ENCODE data around the gene TEX264.

Gene TEX264

DNA sequence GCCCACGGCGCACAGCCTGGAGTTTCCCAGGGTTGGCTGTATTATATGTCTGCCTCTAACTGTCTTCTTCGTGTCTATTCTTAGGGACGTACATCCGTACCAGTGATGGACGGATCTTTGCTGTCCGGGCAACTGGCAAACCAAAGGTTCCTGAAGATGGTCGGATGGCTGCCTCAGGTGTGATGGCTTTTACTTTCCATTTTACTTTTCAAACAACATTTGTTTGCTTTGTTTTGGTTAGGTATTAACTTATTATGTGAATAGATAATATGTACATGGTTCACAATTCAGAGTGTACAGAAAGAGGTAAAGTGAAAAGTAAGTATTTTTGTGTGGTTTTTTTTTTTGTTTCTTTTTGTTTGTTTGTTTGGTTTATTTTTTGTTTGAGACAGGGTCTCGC is 11.1 kb upstream of the TEX264 start:
- H3K4me1 ChIP-seq (ENCODE audit: insufficient read depth, low read length) = no peaks in the 10 kb centered on the region
- H3K27me3 ChIP-seq (ENCODE audit: insufficient read depth, low read length) = no peaks in the 10 kb centered on the region
- no peak overlapping the region for H3K4me3 ChIP-seq (ENCODE audit: low read length)
- peaks cover 74% of the 10 kb centered on the region for H3K36me3 ChIP-seq (ENCODE audit: insufficient read depth, low read depth, low read length)
- no peak overlapping the region for H3K9ac ChIP-seq (ENCODE audit: low read depth, low read length)
- H3K27ac ChIP-seq (ENCODE audit: low read length) = no peak overlapping the region
- no peaks in the 10 kb centered on the region for H3K9me3 ChIP-seq (ENCODE audit: insufficient read depth, low read depth, low read length)

DNA sequence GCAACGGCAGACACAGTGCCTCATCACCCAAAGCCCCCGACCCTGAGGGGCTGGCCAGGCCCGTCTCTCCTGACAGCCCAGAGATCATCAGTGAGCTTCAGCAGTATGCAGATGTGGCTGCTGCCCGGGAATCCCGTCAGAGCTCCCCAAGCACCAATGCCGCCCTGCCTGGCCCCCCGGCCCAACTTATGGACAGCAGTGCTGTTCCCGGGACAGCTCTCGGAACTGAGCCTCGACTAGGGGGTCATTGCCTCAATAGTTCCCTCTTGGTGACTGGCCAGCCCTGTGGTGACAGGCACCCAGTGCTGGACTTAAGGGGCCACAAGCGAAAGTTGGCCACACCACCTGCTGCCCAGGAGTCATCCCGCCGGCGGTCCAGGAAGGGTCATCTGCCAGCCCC is 8.6 kb upstream of the TEX264 start:
- no peaks in the 10 kb centered on the region for H3K27me3 ChIP-seq (ENCODE audit: insufficient read depth, low read length)
- H3K4me3 ChIP-seq (ENCODE audit: low read length) = no peak overlapping the region
- peaks cover 53% of the 10 kb centered on the region for H3K36me3 ChIP-seq (ENCODE audit: insufficient read depth, low read depth, low read length)
- H3K27ac ChIP-seq (ENCODE audit: low read length) = no peak overlapping the region
- H3K4me1 ChIP-seq (ENCODE audit: insufficient read depth, low read length) = no peaks in the 10 kb centered on the region
- no peak overlapping the region for H3K9ac ChIP-seq (ENCODE audit: low read depth, low read length)
- H3K9me3 ChIP-seq (ENCODE audit: insufficient read depth, low read depth, low read length) = no peaks in the 10 kb centered on the region

DNA sequence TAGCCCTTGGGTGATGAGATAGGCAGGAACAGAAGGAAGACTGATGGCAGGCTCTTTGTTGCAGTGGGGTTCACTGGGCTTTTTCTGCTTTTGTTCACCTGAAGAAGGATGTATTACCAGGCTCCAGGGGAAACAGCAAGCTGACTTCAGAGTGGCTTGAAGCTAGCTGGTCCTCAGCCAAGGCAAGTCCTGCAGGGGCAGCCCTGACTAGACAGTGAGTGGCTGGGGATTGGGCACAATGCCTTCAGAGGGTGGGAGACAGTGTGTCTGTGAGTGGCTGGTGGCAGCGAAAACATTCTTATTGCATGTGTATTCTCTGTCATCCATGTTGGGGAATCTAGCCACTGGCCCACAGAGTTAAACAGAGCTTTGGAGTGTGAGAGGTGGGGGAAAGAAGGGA is 2.3 kb upstream of the TEX264 start:
- Histone ChIP-seq H3K9ac (ENCODE audit: low read depth, low read length) (peak overlapping the region; percentile 37; the same call in 1 of the 2 replicates), H3K4me3 (ENCODE audit: low read length) (no peak overlapping the region), H3K27me3 (ENCODE audit: insufficient read depth, low read length) (peaks cover 9% of the 10 kb centered on the region; the same call in 1 of the 2 replicates), H3K36me3 (ENCODE audit: insufficient read depth, low read depth, low read length) (peaks cover under 1% of the 10 kb centered on the region; the same call in 1 of the 2 replicates), H3K9me3 (ENCODE audit: insufficient read depth, low read depth, low read length) (no peaks in the 10 kb centered on the region), H3K4me1 (ENCODE audit: insufficient read depth, low read length) (peaks cover 9% of the 10 kb centered on the region), H3K27ac (ENCODE audit: low read length) (no peak overlapping the region)

DNA sequence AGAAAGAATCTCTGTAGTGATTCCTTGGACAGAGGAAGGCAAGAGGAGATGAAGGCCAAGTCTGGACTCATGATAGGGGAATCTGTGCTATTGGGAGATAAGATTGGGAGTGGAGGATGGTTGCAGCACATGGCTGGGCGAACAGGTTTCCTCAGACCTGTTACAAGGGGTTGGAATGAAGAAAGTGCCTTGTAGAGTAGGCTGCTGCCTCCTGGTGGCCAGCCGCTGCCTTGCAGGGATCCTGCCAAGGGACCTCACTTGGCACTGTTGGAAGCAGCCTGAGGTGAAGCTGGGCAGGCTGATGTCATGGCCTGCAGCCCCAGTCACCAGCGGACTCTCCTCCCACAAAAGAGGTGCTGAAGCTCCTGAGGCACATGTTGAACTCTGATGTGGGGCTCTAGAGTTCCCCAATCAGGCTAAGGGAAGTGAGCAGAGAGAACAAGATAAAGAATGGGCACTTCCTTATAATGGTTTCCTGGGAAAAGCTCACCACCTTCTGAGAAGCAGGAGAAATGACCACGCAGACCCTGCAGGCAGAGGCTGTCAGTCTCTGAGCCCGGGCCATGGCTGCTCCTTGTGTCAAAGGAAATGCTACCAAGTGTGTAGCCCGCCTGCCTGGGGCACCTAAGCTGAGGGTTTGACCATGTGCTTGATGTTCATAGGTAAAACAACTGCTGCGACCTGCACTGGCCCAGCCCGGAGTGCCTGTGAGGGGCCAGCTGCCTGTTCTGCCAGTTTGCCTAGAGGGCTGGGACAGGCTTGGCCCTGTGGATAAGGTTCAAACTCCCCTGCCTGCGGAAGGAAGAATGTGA is 1.6 kb upstream of the TEX264 start:
- Histone ChIP-seq H3K36me3 (ENCODE audit: insufficient read depth, low read depth, low read length) (no peaks in the 10 kb centered on the region), H3K9ac (ENCODE audit: low read depth, low read length) (peak overlapping the region; percentile 37; the same call in 1 of the 2 replicates), H3K27me3 (ENCODE audit: insufficient read depth, low read length) (peaks cover 9% of the 10 kb centered on the region; the same call in 1 of the 2 replicates), H3K4me1 (ENCODE audit: insufficient read depth, low read length) (peaks cover 9% of the 10 kb centered on the region), H3K9me3 (ENCODE audit: insufficient read depth, low read depth, low read length) (no peaks in the 10 kb centered on the region), H3K27ac (ENCODE audit: low read length) (no peak overlapping the region), H3K4me3 (ENCODE audit: low read length) (no peak overlapping the region)

DNA sequence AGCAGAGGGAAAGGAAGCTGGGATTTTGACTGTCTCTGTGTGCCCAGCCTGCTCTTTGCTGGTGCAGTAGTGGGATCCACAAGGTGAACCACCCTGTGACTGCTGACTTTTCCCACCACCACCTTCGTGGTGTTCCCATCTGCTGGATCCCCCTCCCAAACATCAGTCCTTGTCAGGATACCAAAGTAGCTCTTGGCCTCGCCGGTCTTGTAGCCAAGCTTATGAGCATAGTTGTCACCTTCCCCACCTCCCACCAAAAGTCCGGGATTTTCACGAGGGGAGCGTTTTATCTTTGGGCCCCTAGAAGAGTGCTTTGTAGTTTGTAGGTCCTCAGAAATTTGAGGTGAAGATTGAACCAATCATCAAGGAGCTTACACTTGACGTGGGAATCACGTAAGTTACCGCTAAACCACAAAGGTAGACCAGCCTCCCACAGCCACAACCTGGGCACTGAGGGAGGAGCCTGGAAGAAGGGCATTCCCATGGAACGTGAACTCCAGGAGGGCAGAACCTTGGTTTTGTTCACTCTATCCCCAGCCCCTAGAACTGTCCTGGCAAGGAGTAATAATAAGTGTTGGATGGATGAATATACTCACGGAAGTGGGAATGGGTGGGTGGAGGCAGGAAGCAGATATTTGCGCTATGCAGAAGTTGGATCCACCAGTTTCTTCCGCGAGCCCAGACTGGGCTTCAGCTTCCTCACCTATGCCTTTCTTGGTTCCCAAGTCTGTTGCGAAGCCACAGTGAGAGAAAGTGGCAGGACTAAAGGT is 814 bp upstream of the TEX264 start:
- no peaks in the 10 kb centered on the region for H3K9me3 ChIP-seq (ENCODE audit: insufficient read depth, low read depth, low read length)
- peaks cover 9% of the 10 kb centered on the region for H3K4me1 ChIP-seq (ENCODE audit: insufficient read depth, low read length)
- no peak overlapping the region for H3K27ac ChIP-seq (ENCODE audit: low read length)
- H3K27me3 ChIP-seq (ENCODE audit: insufficient read depth, low read length) = peaks cover 9% of the 10 kb centered on the region; the same call in 1 of the 2 replicates
- no peaks in the 10 kb centered on the region for H3K36me3 ChIP-seq (ENCODE audit: insufficient read depth, low read depth, low read length)
- peak overlapping the region; percentile 80; the same call in 1 of the 2 replicates for H3K9ac ChIP-seq (ENCODE audit: low read depth, low read length)
- H3K4me3 ChIP-seq (ENCODE audit: low read length) = peak overlapping the region; percentile 86

DNA sequence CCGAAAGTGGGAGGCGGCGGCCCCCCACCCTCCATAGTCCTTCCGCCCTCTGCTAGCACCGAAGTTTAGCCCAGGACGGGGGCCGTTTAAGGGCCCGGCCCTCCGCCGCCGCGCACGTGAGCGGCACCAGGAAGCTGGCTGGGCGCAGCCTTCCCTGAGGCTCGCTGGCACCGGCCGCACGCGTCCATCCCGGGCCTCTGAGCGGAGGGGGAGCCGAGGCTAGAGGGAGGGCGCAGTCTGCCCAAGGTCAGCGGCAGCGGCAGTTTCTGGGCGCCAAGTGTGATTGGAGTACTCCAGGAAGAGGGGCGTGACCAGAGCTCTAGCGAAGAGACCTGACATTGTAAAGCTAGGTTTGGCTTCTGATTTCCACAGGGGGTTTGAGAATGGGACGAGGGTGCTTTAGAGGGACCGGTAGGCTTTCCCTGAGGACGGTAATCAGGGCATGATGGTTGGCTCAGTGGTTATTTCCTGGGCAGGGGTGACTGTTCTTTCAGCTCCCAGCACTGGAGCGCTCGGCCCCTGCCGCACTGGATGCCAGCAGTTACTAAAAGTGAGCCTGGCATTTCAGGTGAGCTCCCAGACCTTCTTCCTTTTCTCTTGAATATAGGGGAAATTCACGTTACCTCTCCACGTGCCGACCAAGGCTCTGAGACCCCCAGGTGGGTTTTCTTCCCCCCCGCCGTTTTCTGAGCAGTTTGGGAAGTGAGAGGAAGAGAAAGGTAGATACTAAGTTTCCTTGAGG is 853 bp downstream of the TEX264 start:
- no peak overlapping the region for H3K27ac ChIP-seq (ENCODE audit: low read length)
- no peaks in the 10 kb centered on the region for H3K36me3 ChIP-seq (ENCODE audit: insufficient read depth, low read depth, low read length)

DNA sequence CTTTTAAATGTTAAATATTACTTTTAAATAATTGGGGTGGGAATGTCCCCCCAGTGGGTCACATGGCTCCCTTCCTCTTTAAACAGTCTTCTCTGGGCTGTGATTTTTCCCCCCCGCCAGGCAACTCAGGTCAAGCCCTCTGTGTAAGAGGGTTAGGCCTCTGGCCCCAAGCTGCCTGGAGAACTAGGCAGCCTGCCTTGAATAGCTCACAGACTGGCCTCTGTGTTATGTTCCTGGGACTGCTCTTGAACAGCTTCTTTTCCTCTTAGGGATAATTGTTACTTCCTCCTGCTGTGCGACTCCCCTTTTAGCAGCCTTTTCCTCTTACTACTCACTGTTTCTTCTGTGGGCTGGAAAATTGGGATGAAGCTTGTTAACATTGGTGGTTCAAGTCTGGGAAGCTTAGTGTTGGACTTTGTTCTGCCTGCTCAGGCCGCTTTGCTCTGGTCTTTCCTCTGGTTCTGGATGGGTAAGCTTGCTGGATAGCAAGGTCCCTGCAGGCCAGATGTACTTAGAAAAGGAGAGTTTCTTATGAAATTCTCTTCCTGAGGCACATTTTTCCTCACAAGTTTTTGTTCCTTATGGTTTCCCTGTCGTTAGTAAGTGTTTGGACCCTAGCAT is 2.2 kb downstream of the TEX264 start:
- H3K9ac ChIP-seq (ENCODE audit: low read depth, low read length) = no peak overlapping the region
- H3K36me3 ChIP-seq (ENCODE audit: insufficient read depth, low read depth, low read length) = no peaks in the 10 kb centered on the region
- peaks cover 9% of the 10 kb centered on the region for H3K4me1 ChIP-seq (ENCODE audit: insufficient read depth, low read length)
- H3K9me3 ChIP-seq (ENCODE audit: insufficient read depth, low read depth, low read length) = no peaks in the 10 kb centered on the region
- peaks cover 9% of the 10 kb centered on the region; the same call in 1 of the 2 replicates for H3K27me3 ChIP-seq (ENCODE audit: insufficient read depth, low read length)
- no peak overlapping the region for H3K27ac ChIP-seq (ENCODE audit: low read length)
- no peak overlapping the region for H3K4me3 ChIP-seq (ENCODE audit: low read length)

More for the DNA sequence above, 853 bp downstream of the TEX264 start:
- H3K4me3 ChIP-seq (ENCODE audit: low read length) = peak overlapping the region; percentile 86
- peaks cover 9% of the 10 kb centered on the region; the same call in 1 of the 2 replicates for H3K27me3 ChIP-seq (ENCODE audit: insufficient read depth, low read length)
- no peaks in the 10 kb centered on the region for H3K9me3 ChIP-seq (ENCODE audit: insufficient read depth, low read depth, low read length)
- peak overlapping the region; percentile 80 for H3K9ac ChIP-seq (ENCODE audit: low read depth, low read length)
- peaks cover 9% of the 10 kb centered on the region for H3K4me1 ChIP-seq (ENCODE audit: insufficient read depth, low read length)

DNA sequence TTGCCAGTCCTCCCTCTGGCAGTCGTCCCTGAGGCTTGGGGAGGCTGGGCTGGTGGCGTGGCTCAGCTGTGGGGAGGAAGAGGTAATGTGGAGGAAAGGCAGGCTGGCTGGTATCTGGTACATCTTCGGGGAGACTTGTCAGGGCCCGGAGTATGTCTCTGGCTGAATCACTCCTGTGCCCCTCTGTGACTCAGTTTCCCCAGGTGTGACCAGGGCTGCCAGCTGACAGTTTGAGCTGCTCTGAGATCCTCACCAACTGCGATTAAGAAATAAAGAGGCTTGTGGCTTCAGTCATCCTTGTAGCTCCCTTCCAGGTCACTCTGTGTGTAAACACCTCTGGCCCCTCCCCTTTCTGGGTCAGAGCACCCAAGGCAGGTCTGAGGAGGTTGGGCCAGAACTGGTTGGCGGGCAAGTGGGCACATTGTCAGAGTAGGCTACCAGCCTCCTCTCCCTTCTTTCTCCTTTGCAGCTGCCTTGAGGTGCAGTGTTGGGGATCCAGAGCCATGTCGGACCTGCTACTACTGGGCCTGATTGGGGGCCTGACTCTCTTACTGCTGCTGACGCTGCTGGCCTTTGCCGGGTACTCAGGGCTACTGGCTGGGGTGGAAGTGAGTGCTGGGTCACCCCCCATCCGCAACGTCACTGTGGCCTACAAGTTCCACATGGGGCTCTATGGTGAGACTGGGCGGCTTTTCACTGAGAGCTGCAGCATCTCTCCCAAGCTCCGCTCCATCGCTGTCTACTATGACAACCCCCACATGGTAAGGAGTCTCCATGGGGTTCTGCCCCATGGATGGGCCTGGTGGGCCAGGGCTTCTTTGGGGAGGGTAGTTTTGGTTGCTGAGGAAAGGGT is 3.0 kb downstream of the TEX264 start:
- Histone ChIP-seq H3K9ac (ENCODE audit: low read depth, low read length) (no peak overlapping the region), H3K27ac (ENCODE audit: low read length) (no peak overlapping the region), H3K4me3 (ENCODE audit: low read length) (no peak overlapping the region), H3K4me1 (ENCODE audit: insufficient read depth, low read length) (peaks cover 6% of the 10 kb centered on the region), H3K9me3 (ENCODE audit: insufficient read depth, low read depth, low read length) (no peaks in the 10 kb centered on the region), H3K36me3 (ENCODE audit: insufficient read depth, low read depth, low read length) (no peaks in the 10 kb centered on the region), H3K27me3 (ENCODE audit: insufficient read depth, low read length) (peaks cover 9% of the 10 kb centered on the region; the same call in 1 of the 2 replicates)

DNA sequence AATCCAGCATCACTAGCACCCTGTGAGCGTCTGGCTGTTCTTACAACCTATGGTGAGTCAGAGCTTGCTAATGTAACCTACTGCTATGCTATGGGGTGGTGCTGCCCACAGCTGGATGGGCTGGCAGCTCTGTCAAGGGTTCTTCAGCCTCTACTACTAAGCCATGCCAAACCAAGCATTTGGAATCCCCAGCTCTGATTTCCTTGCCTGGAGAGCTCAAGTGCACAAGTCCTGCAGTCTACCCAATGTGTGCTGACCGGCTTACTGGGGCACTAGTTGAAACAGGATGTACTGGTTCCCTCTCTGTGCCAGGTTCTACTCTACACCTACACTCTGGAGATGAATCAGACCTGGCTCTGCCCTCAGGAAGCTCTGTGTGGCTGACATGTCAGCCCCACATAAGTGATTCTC is 4.2 kb downstream of the TEX264 start:
- Histone ChIP-seq H3K27ac (ENCODE audit: low read length) (no peak overlapping the region), H3K4me1 (ENCODE audit: insufficient read depth, low read length) (peaks cover 4% of the 10 kb centered on the region; the same call in 1 of the 2 replicates), H3K27me3 (ENCODE audit: insufficient read depth, low read length) (peaks cover 7% of the 10 kb centered on the region; the same call in 1 of the 2 replicates), H3K9ac (ENCODE audit: low read depth, low read length) (no peak overlapping the region), H3K36me3 (ENCODE audit: insufficient read depth, low read depth, low read length) (no peaks in the 10 kb centered on the region), H3K9me3 (ENCODE audit: insufficient read depth, low read depth, low read length) (no peaks in the 10 kb centered on the region), H3K4me3 (ENCODE audit: low read length) (no peak overlapping the region)

DNA sequence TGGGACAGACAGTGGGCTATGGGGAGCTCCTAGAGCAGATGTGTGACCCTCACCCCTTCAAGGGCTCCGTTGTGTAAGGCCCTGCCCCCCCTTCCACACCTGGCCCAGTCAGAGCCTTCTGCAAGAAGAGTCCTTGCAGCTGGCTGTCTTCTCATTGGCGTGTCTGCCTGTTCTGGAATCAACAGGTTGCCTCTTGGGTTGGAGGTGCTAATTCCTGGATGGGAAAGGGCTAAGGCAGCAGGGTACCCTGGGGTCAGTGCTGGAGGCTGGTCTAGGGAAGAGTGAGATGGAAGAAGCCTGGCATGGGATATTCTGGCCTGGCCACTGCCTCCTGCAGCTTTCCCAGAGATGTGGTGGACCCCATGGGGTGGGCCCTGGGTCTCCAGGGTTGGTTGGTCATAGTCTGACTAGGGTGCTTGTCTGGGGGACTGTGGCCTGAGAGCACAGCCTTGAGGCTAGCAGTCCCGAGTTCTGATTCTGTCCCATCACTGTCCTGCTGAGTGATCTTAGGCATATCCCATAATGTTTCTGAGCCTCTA is 5.1 kb downstream of the TEX264 start:
- Histone ChIP-seq H3K4me3 (ENCODE audit: low read length) (no peak overlapping the region), H3K27ac (ENCODE audit: low read length) (no peak overlapping the region), H3K9me3 (ENCODE audit: insufficient read depth, low read depth, low read length) (no peaks in the 10 kb centered on the region), H3K36me3 (ENCODE audit: insufficient read depth, low read depth, low read length) (no peaks in the 10 kb centered on the region), H3K27me3 (ENCODE audit: insufficient read depth, low read length) (no peaks in the 10 kb centered on the region), H3K4me1 (ENCODE audit: insufficient read depth, low read length) (peaks cover 4% of the 10 kb centered on the region; the same call in 1 of the 2 replicates), H3K9ac (ENCODE audit: low read depth, low read length) (no peak overlapping the region)
